Hepatocyte (in vitro differentiated cells): ENCODE results near the gene CYP4F12.

Experiments used
- EZH2 ChIP-seq: fragments of 200-600 bp; sonication (generic); IDR thresholded peaks from 2 replicates; pipeline ENCODE4 v1.6.1; 2016; ENCODE audit warnings: antibody characterized with exemption, mild to moderate bottlenecking, borderline replicate concordance
- TF ChIP-seq, protein P1 (sequence below): fragments of 200-600 bp; sonication (generic); IDR thresholded peaks from 2 replicates; pipeline ENCODE4 v1.5.1; 2016; ENCODE audit warnings: antibody characterized with exemption, mild to moderate bottlenecking; ENCODE audit not compliant: poor library complexity

- TF ChIP-seq, protein P1, sequence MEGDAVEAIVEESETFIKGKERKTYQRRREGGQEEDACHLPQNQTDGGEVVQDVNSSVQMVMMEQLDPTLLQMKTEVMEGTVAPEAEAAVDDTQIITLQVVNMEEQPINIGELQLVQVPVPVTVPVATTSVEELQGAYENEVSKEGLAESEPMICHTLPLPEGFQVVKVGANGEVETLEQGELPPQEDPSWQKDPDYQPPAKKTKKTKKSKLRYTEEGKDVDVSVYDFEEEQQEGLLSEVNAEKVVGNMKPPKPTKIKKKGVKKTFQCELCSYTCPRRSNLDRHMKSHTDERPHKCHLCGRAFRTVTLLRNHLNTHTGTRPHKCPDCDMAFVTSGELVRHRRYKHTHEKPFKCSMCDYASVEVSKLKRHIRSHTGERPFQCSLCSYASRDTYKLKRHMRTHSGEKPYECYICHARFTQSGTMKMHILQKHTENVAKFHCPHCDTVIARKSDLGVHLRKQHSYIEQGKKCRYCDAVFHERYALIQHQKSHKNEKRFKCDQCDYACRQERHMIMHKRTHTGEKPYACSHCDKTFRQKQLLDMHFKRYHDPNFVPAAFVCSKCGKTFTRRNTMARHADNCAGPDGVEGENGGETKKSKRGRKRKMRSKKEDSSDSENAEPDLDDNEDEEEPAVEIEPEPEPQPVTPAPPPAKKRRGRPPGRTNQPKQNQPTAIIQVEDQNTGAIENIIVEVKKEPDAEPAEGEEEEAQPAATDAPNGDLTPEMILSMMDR: no peak
- TF ChIP-seq EZH2: no peak
Observed at GRCh38 chr19:15644816-15645215, 28.1 kb upstream of the CYP4F12 start.
